ENCODE results near the gene UGP2. TPM values are rescaled to one million over a fixed set of nuclear protein-coding genes. Genes with fewer than 3 reads are reported as not detected.
A peak's percentile ranks its signal among the peaks of the same experiment; 100 is the strongest.
"Not testable (repeated sequence)": the region's sequence is repeated elsewhere in the genome, so short reads cannot be mapped to it uniquely, and the experiment has no call there.

Gene UGP2
- total RNA-seq, 1 donor from 2014 or later: 99.5 TPM

DNA sequence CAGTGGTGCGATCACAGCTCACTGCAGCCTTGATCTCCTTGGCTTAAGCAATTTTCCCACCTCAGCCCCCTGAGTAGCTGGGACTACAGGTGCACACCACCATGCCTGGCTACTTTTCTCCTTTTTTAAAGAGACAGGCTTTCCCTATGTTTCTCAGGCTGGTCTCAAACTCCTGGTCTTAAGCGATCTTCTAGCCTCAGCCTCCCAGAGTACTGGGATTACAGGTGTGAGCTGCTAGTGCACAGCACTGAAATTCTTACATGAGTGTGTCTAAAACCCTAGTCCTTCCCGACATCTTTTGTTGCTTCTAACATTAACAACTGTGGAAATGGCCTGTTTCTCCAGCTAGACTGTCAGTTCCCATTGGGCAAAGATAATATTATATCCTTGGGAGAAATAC lies 2.9 kb downstream of the UGP2 start:
- Mint-ChIP-seq H3K27me3 (ENCODE audit: low read depth) (no peaks in the 10 kb centered on the region), H3K4me1 (ENCODE audit: low read depth) (peaks cover 77% of the 10 kb centered on the region)
- no peak for DNase-seq (ENCODE audit: low spot score)

GRCh38 chr2:63845866-63846265 lies 4.2 kb downstream of the UGP2 start:
- Mint-ChIP-seq H3K27me3 (ENCODE audit: low read depth) (no peaks in the 10 kb centered on the region), H3K4me3 (ENCODE audit: unreplicated experiment) (no peak overlapping the region), H3K36me3 (ENCODE audit: low read depth) (no peaks in the 10 kb centered on the region), H3K4me1 (ENCODE audit: low read depth) (peaks cover 77% of the 10 kb centered on the region), H3K27ac (ENCODE audit: unreplicated experiment) (peak overlapping the region; percentile 75), H3K9me3 (ENCODE audit: low read depth) (no peaks in the 10 kb centered on the region)
- no peak for DNase-seq (ENCODE audit: low spot score)
- no peak for TF ChIP-seq CTCF (IDR thresholded peaks at IDR 0.05)

More for the DNA sequence above, 2.9 kb downstream of the UGP2 start:
- TF ChIP-seq CTCF (IDR thresholded peaks at IDR 0.05): no peak
- Mint-ChIP-seq H3K36me3 (ENCODE audit: low read depth) (no peaks in the 10 kb centered on the region), H3K9me3 (ENCODE audit: low read depth) (no peaks in the 10 kb centered on the region), H3K4me3 (ENCODE audit: unreplicated experiment) (no peak overlapping the region), H3K27ac (ENCODE audit: unreplicated experiment) (no peak overlapping the region)

DNA sequence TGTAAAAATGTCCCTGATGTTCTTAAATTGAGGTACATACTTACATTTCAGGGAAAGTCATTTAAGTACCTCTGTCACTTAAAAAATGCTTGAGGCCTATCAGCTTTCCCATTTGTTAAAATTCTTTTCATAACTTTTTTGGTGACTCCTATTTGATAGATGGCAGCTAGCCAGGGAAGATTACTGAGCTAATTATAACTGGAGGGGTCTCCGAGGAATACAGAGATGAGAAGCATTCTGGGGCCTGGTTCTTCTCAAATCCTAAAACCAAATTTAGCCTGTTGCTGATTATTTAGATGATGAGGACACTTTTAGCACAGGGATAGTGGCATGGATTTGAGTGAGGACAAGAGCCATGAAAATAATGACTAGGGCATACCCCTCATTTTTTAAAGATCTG lies 4.8 kb downstream of the UGP2 start:
- H3K36me3 Mint-ChIP-seq (ENCODE audit: low read depth): no peaks in the 10 kb centered on the region
- no peak for TF ChIP-seq CTCF (IDR thresholded peaks at IDR 0.05)
- no peak overlapping the region for H3K4me3 Mint-ChIP-seq (ENCODE audit: unreplicated experiment)
- no peaks in the 10 kb centered on the region for H3K27me3 Mint-ChIP-seq (ENCODE audit: low read depth)
- DNase-seq (ENCODE audit: low spot score): no peak
- H3K27ac Mint-ChIP-seq (ENCODE audit: unreplicated experiment): peak overlapping the region; percentile 75
- H3K9me3 Mint-ChIP-seq (ENCODE audit: low read depth): no peaks in the 10 kb centered on the region
- H3K4me1 Mint-ChIP-seq (ENCODE audit: low read depth): peaks cover 83% of the 10 kb centered on the region

DNA sequence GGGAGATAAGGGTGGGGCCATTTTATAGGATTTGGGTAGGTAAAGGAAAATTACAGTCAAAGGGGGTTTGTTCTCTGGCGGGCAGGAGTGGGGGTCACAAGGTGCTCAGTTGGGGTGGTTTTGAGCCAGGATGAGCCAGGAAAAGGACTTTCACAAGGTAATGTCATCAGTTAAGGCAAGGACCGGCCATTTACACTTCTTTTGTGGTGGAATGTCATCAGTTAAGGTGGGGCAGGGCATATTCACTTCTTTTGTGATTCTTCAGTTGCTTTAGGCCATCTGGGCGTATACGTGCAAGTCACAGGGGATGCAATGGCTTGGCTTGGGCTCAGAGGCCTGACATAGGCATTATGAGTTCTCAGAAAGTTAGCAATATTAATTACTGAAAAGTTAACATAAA lies 5.9 kb downstream of the UGP2 start:
- DNase-seq (ENCODE audit: low spot score); H3K4me3 Mint-ChIP-seq (ENCODE audit: unreplicated experiment); H3K27me3 Mint-ChIP-seq (ENCODE audit: low read depth); H3K9me3 Mint-ChIP-seq (ENCODE audit: low read depth); H3K36me3 Mint-ChIP-seq (ENCODE audit: low read depth): not testable (repeated sequence)
- Mint-ChIP-seq H3K4me1 (ENCODE audit: low read depth) (peaks cover 94% of the 10 kb centered on the region), H3K27ac (ENCODE audit: unreplicated experiment) (peak overlapping the region; percentile 13)

GRCh38 chr2:63849381-63850203 lies 7.9 kb downstream of the UGP2 start:
- H3K4me1 Mint-ChIP-seq (ENCODE audit: low read depth): peaks cover 93% of the 10 kb centered on the region

More at GRCh38 chr2:63849381-63850203, 7.9 kb downstream of the UGP2 start:
- no peak for DNase-seq (ENCODE audit: low spot score)
- TF ChIP-seq CTCF (IDR thresholded peaks at IDR 0.05): no peak
- H3K27ac Mint-ChIP-seq (ENCODE audit: unreplicated experiment): peak overlapping the region; percentile 92
- H3K36me3 Mint-ChIP-seq (ENCODE audit: low read depth): no peaks in the 10 kb centered on the region
- no peaks in the 10 kb centered on the region for H3K27me3 Mint-ChIP-seq (ENCODE audit: low read depth)
- H3K4me3 Mint-ChIP-seq (ENCODE audit: unreplicated experiment): peak overlapping the region; percentile 38
- H3K9me3 Mint-ChIP-seq (ENCODE audit: low read depth): no peaks in the 10 kb centered on the region

All from chondrocyte (in vitro differentiated cells).